Activated T-cell treated with anti-CD3 and anti-CD28 coated beads for 48 hours (primary cell): ENCODE measurements around the gene TMEM178A.
"Not testable (repeated sequence)": the region's sequence is repeated elsewhere in the genome, so short reads cannot be mapped to it uniquely, and the experiment has no call there.

Experiments used
- DNase-seq: peaks from one replicate; pipeline ENCODE4 v3.0.0-alpha.2; 2020; ENCODE audit warnings: low read depth

The TMEM178A gene

GRCh38 chr2:39648580-39648979 is 17.1 kb upstream of the TMEM178A start:
- no peak for DNase-seq

GRCh38 chr2:39649511-39649910 is 16.2 kb upstream of the TMEM178A start:
- DNase-seq: no peak

- no peak for DNase-seq
Measured at GRCh38 chr2:39650468-39650867, 15.2 kb upstream of the TMEM178A start.

GRCh38 chr2:39656215-39656614 is 9.5 kb upstream of the TMEM178A start:
- not testable (repeated sequence) for DNase-seq

- DNase-seq: no peak
Measured at GRCh38 chr2:39657287-39657937, 8.3 kb upstream of the TMEM178A start.

- no peak for DNase-seq
Measured at GRCh38 chr2:39658371-39658770, 7.3 kb upstream of the TMEM178A start.

GRCh38 chr2:39659765-39660611 is 5.7 kb upstream of the TMEM178A start:
- no peak for DNase-seq

GRCh38 chr2:39660612-39661236 is 5.0 kb upstream of the TMEM178A start:
- DNase-seq: no peak

- no peak for DNase-seq
Measured at GRCh38 chr2:39661826-39662225, 3.9 kb upstream of the TMEM178A start.

GRCh38 chr2:39663187-39663930 is 2.4 kb upstream of the TMEM178A start:
- no peak for DNase-seq

- DNase-seq: no peak
Measured at GRCh38 chr2:39664232-39664887, 1.4 kb upstream of the TMEM178A start.

- DNase-seq: no peak
Measured at GRCh38 chr2:39664888-39665591, 677 bp upstream of the TMEM178A start.

- DNase-seq: no peak
Measured at GRCh38 chr2:39666491-39667101, 879 bp downstream of the TMEM178A start.

- DNase-seq: no peak
Measured at GRCh38 chr2:39667104-39667885, 1.6 kb downstream of the TMEM178A start.

GRCh38 chr2:39667886-39668276 is 2.2 kb downstream of the TMEM178A start:
- no peak for DNase-seq

- DNase-seq: no peak
Measured at GRCh38 chr2:39668576-39669080, 2.9 kb downstream of the TMEM178A start.

GRCh38 chr2:39671604-39672003 is 5.9 kb downstream of the TMEM178A start:
- no peak for DNase-seq

GRCh38 chr2:39673018-39673417 is 7.3 kb downstream of the TMEM178A start:
- no peak for DNase-seq

GRCh38 chr2:39676342-39676741 is 10.6 kb downstream of the TMEM178A start:
- DNase-seq: no peak

GRCh38 chr2:39678170-39678569 is 12.5 kb downstream of the TMEM178A start:
- DNase-seq: no peak
